Natural killer cell (primary cell): ENCODE results near the gene MIER3. TPM values are rescaled to one million over a fixed set of nuclear protein-coding genes. Genes with fewer than 3 reads are reported as not detected.

Source experiments
- ATAC-seq, 3 donors: fragments of 150-1000 bp in 2 of 3; fragments of 200-7000 bp in 1 of 3; cut with Tn5 transposase; 1 replicate in 1 of 3; 2 replicates in 2 of 3; pipeline ENCODE4 v1.10.0; 2021; ENCODE audit warnings: mild to moderate bottlenecking in 2 of 3, moderate library complexity in 2 of 3
- DNase-seq, 2 donors: peaks; one replicate each; pipeline versions ENCODE4 v3.0.0 to v3.0.0-alpha.2; 2013 to 2021; ENCODE audit warnings: mixed read lengths in 1 of 2
- H3K27ac ChIP-seq: one replicate; pipeline ENCODE4 v1.5.1; 2013; ENCODE audit warnings: mild to moderate bottlenecking, low read length
- H3K27me3 ChIP-seq: one replicate; pipeline ENCODE4 v1.6.1; 2013; ENCODE audit warnings: low read length; ENCODE audit not compliant: control insufficient read depth, insufficient read depth
- H3K36me3 ChIP-seq: one replicate; pipeline ENCODE4 v1.6.1; 2013; ENCODE audit warnings: low read length; ENCODE audit not compliant: control insufficient read depth, insufficient read depth
- H3K4me1 ChIP-seq: one replicate; pipeline ENCODE4 v1.6.1; 2013; ENCODE audit warnings: low read length; ENCODE audit not compliant: control insufficient read depth, insufficient read depth
- H3K4me3 ChIP-seq: one replicate; pipeline ENCODE4 v1.5.1; 2013; ENCODE audit warnings: low read length
- H3K9me3 ChIP-seq: one replicate; pipeline ENCODE4 v1.6.1; 2013; ENCODE audit warnings: low read length; ENCODE audit not compliant: control insufficient read depth, insufficient read depth
- H3K27ac Mint-ChIP-seq, 2 donors: one replicate each; pipeline ENCODE4 v1.8.0; 2022; ENCODE audit warnings: mild to moderate bottlenecking in 2 of 2, mixed read lengths in 2 of 2, moderate library complexity in 1 of 2
- H3K27me3 Mint-ChIP-seq, 2 donors: one replicate each; pipeline ENCODE4 v1.8.0; 2022; ENCODE audit warnings: low read depth in 2 of 2, mixed read lengths in 2 of 2
- H3K36me3 Mint-ChIP-seq: one replicate; pipeline ENCODE4 v1.8.0; 2022; ENCODE audit warnings: mixed read lengths
- H3K4me1 Mint-ChIP-seq, 2 donors: one replicate each; pipeline ENCODE4 v1.8.0; 2022; ENCODE audit warnings: mixed read lengths in 2 of 2
- H3K4me3 Mint-ChIP-seq: one replicate; pipeline ENCODE4 v1.8.0; 2022; ENCODE audit warnings: mild to moderate bottlenecking, moderate library complexity, mixed read lengths
- H3K9me3 Mint-ChIP-seq, 2 donors: one replicate each; pipeline ENCODE4 v1.8.0; 2022; ENCODE audit warnings: mixed read lengths in 2 of 2
- CTCF ChIP-seq: fragments of 200-600 bp; IDR thresholded peaks from one replicate; pipeline ENCODE4 v1.8.0; 2022; ENCODE audit warnings: antibody characterized with exemption
- WGBS: methylation state at CpG from one replicate; pipeline ENCODE4 v1.1.7; 2013; ENCODE audit warnings: missing lambda C conversion rate; ENCODE audit not compliant: insufficient coverage; 5-methylcytosine and 5-hydroxymethylcytosine counted together
- intact Hi-C: fragments of 100-400 bp; cut with micrococcal nuclease; formaldehyde crosslinking; loops from one replicate; pipeline ENCODE4 v1.14.2; 2022
- total RNA-seq, 4 donors: library from RNA; stranded (reverse); fragments of 120-200 nt in 1 of 4; gene quantifications; one replicate each; pipeline versions ENCODE4 v1.2.3 to v1.2.4, GENCODE V29; 2013 to 2022

The MIER3 gene
- total RNA-seq, 3 donors from 2014 or later (not counting 1 experiment from before 2014, with no cell fraction given) = 20.4 to 30.8 (median 29.0) TPM

GRCh38 chr5:56908942-56909293 is 43.0 kb downstream of the MIER3 start:
- Mint-ChIP-seq H3K4me3 (peak overlapping the region; percentile 99), H3K36me3 (no peaks in the 10 kb centered on the region), H3K27me3 (peaks cover 0 to 2% of the 10 kb centered on the region in 2 donors), H3K4me1 (peaks cover 21 to 23% of the 10 kb centered on the region in 2 donors), H3K27ac (peak overlapping the region; percentile 90 to 93), H3K9me3 (no peaks in the 10 kb centered on the region)
- ATAC-seq (peak; percentile 36 to 52 (median 37)), DNase-seq (no peak)
- no peaks in the 10 kb centered on the region for H3K36me3 ChIP-seq
- intact Hi-C loops = loop anchor here (2.0 to 5.0 kb wide), 3 partner anchors 44 to 1553 kb away; partner anchors contain the start of genes MAP3K1, MIER3 and PLK2
- no peak for TF ChIP-seq CTCF
- WGBS = 1% methylated on average over 19 of the region's 19 CpGs
- no peaks in the 10 kb centered on the region for H3K9me3 ChIP-seq
- H3K4me3 ChIP-seq = peak overlapping the region; percentile 58
- H3K4me1 ChIP-seq = peaks cover 10% of the 10 kb centered on the region
- no peaks in the 10 kb centered on the region for H3K27me3 ChIP-seq
- peak overlapping the region; percentile 78 for H3K27ac ChIP-seq

GRCh38 chr5:56900858-56901578 is 50.9 kb downstream of the MIER3 start:
- Histone ChIP-seq H3K27ac (no peak overlapping the region), H3K4me1 (no peaks in the 10 kb centered on the region), H3K27me3 (peaks cover 2% of the 10 kb centered on the region), H3K9me3 (no peaks in the 10 kb centered on the region), H3K4me3 (no peak overlapping the region), H3K36me3 (no peaks in the 10 kb centered on the region)
- 36% methylated on average over 3 of the region's 3 CpGs for WGBS
- TF ChIP-seq CTCF = peak; percentile 79
- Mint-ChIP-seq H3K9me3 (no peaks in the 10 kb centered on the region), H3K27ac (no peak overlapping the region), H3K27me3 (peaks cover 0 to 11% of the 10 kb centered on the region in 2 donors), H3K4me1 (no peaks in the 10 kb centered on the region), H3K4me3 (no peak overlapping the region), H3K36me3 (no peaks in the 10 kb centered on the region)
- peak in 1 of 2 donors; percentile 77 for DNase-seq
- intact Hi-C loops = loop anchor here (1.0 kb wide), 3 partner anchors 194 to 320 kb away; no protein-coding TSS in a partner anchor
- peak; percentile 49 to 70 (median 69) for ATAC-seq

- intact Hi-C loops = no loop called here
- no peak for TF ChIP-seq CTCF
- WGBS = 39% methylated on average over 3 of the region's 4 CpGs
- Mint-ChIP-seq H3K27me3 (peaks cover 0 to 11% of the 10 kb centered on the region in 2 donors), H3K4me3 (no peak overlapping the region), H3K36me3 (no peaks in the 10 kb centered on the region), H3K9me3 (no peaks in the 10 kb centered on the region), H3K27ac (no peak overlapping the region), H3K4me1 (no peaks in the 10 kb centered on the region)
- Histone ChIP-seq H3K27me3 (peaks cover 2% of the 10 kb centered on the region), H3K4me3 (no peak overlapping the region), H3K9me3 (no peaks in the 10 kb centered on the region), H3K4me1 (no peaks in the 10 kb centered on the region), H3K36me3 (no peaks in the 10 kb centered on the region), H3K27ac (no peak overlapping the region)
- DNase-seq = no peak
- no peak for ATAC-seq
These were observed 51.5 kb downstream of the MIER3 start for GRCh38 chr5:56900395-56900794.
